Measurements from ENCODE around the gene HIBCH. TPM values are rescaled to one million over a fixed set of nuclear protein-coding genes. Genes with fewer than 3 reads are reported as not detected.

Gene HIBCH
- total and polyA plus RNA-seq, 10 donors = 12.0 to 38.7 (median 25.5) TPM

GRCh38 chr2:190207930-190208329 lies 111.7 kb downstream of the HIBCH start:
- TF ChIP-seq POLR2A (IDR thresholded peaks at IDR 0.05) (no peak), CTCF (IDR thresholded peaks at IDR 0.05 in 8 of 11, conservative IDR thresholded peaks at IDR 0.05 in 3 of 11) (no peak), POLR2AphosphoS5 (IDR thresholded peaks at IDR 0.05) (no peak)
- Histone ChIP-seq H3K27me3 (replicated peaks in 1 of 7) (no peaks in the 10 kb centered on the region), H3K36me3 (peaks cover 0 to 77% (median 7%) of the 10 kb centered on the region in 6 donors), H3K9me3 (no peaks in the 10 kb centered on the region), H3K4me1 (peaks cover 0 to 9% (median 0%) of the 10 kb centered on the region in 6 donors), H3K4me3 (no peak overlapping the region), H3K27ac (no peak overlapping the region)
- intact Hi-C loops (cut with DNase I; ENCODE audit: low total_unique reads) = no loop called here
- 61 to 78% (median 74%) methylated on average over 2 of the region's 2 CpGs for WGBS, 5 donors
- no peak for DNase-seq

DNA sequence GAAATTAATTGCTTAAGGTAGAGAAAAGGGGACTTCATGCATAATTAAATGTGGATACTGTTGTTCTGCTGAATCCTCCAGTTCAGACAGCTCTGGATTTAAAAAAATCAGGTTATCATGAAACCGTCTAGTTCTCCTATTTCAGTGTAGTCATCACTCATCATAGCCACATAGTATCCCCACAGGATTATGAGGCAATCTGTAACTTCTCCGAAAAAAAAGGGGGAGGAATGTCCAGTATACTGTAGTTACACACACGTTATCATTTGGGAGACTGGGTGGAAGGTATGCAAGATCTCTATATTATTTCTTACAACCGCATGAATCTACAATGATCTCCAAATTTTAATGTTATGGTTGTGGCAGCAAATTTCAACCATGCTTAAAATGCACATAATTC lies 114.0 kb downstream of the HIBCH start:
- WGBS, 5 donors = 81 to 95% (median 88%) methylated on average over 4 of the region's 4 CpGs
- Histone ChIP-seq H3K9me3 (no peaks in the 10 kb centered on the region), H3K27me3 (replicated peaks in 1 of 7) (no peaks in the 10 kb centered on the region), H3K4me3 (no peak overlapping the region), H3K36me3 (peaks cover 0 to 68% (median 3%) of the 10 kb centered on the region in 6 donors), H3K27ac (no peak overlapping the region), H3K4me1 (peaks cover 0 to 9% (median 0%) of the 10 kb centered on the region in 6 donors)
- TF ChIP-seq CTCF (IDR thresholded peaks at IDR 0.05 in 8 of 11, conservative IDR thresholded peaks at IDR 0.05 in 3 of 11) (no peak), POLR2A (IDR thresholded peaks at IDR 0.05) (no peak), POLR2AphosphoS5 (IDR thresholded peaks at IDR 0.05) (no peak)
- no peak for DNase-seq
- intact Hi-C loops (cut with DNase I; ENCODE audit: low total_unique reads) = no loop called here

DNA sequence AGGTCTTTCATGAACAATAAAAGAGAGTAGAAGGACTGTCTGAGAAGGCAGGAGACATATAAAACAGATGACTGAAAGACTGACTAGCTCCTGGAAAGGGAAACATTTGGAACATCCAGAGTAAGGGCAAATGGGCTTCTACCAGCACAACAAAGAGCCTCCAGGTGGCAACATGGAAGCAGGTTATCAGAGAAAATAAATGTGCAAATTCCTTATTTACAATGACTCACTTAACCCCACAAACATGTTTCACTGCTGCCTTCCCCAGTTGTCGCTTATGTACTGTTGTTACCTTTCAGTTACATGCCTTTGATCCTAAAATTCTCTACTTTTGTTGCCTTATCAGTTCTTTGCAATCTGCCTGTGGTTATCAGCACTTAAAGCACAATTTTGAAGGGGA lies 117.0 kb downstream of the HIBCH start:
- no peak for DNase-seq
- TF ChIP-seq CTCF (IDR thresholded peaks at IDR 0.05 in 8 of 11, conservative IDR thresholded peaks at IDR 0.05 in 3 of 11) = no peak
- no peak for TF ChIP-seq POLR2A (IDR thresholded peaks at IDR 0.05)
- no peak for TF ChIP-seq POLR2AphosphoS5 (IDR thresholded peaks at IDR 0.05)
- Histone ChIP-seq H3K27ac (no peak overlapping the region), H3K4me3 (no peak overlapping the region), H3K27me3 (replicated peaks in 1 of 7) (no peaks in the 10 kb centered on the region), H3K9me3 (no peaks in the 10 kb centered on the region), H3K36me3 (peaks cover 0 to 66% (median 9%) of the 10 kb centered on the region in 6 donors), H3K4me1 (peaks cover 0 to 5% (median 0%) of the 10 kb centered on the region in 6 donors)
- WGBS, 5 donors = 90 to 100% (median 95%) methylated on average over 1 of the region's 1 CpG
- intact Hi-C loops (cut with DNase I; ENCODE audit: low total_unique reads) = no loop called here

- intact Hi-C loops (cut with DNase I; ENCODE audit: low total_unique reads) = no loop called here
- Histone ChIP-seq H3K27me3 (replicated peaks in 1 of 7) (no peaks in the 10 kb centered on the region), H3K9me3 (no peaks in the 10 kb centered on the region), H3K27ac (no peak overlapping the region), H3K4me3 (no peak overlapping the region), H3K4me1 (no peaks in the 10 kb centered on the region), H3K36me3 (peaks cover 0 to 66% (median 9%) of the 10 kb centered on the region in 6 donors)
- no peak for DNase-seq
- TF ChIP-seq POLR2A (IDR thresholded peaks at IDR 0.05) = no peak
- TF ChIP-seq POLR2AphosphoS5 (IDR thresholded peaks at IDR 0.05) = no peak
- TF ChIP-seq CTCF (IDR thresholded peaks at IDR 0.05 in 8 of 11, conservative IDR thresholded peaks at IDR 0.05 in 3 of 11) = no peak
Observed at GRCh38 chr2:190202018-190202417, 117.6 kb downstream of the HIBCH start.
